ENCODE data around the gene SGSM2.

SGSM2 gene

GRCh38 chr17:2369039-2369438 lies 31.7 kb downstream of the SGSM2 start:
- DNase-seq, result no peak

GRCh38 chr17:2369551-2370210 lies 32.4 kb downstream of the SGSM2 start:
- no peak for DNase-seq

- no peak for DNase-seq
These were observed 32.9 kb downstream of the SGSM2 start for GRCh38 chr17:2370211-2370589.

GRCh38 chr17:2371183-2372130 lies 34.2 kb downstream of the SGSM2 start:
- DNase-seq, result no peak

GRCh38 chr17:2372180-2372579 lies 34.9 kb downstream of the SGSM2 start:
- no peak for DNase-seq

GRCh38 chr17:2372681-2373080 lies 35.4 kb downstream of the SGSM2 start:
- DNase-seq, result no peak

GRCh38 chr17:2373179-2373578 lies 35.9 kb downstream of the SGSM2 start:
- DNase-seq, result no peak

- no peak for DNase-seq
These were observed 37.4 kb downstream of the SGSM2 start for GRCh38 chr17:2374549-2375285.

GRCh38 chr17:2375406-2375805 lies 38.1 kb downstream of the SGSM2 start:
- no peak for DNase-seq

- no peak for DNase-seq
These were observed 38.8 kb downstream of the SGSM2 start for GRCh38 chr17:2376107-2376506.

GRCh38 chr17:2377659-2378058 lies 40.4 kb downstream of the SGSM2 start:
- no peak for DNase-seq

- DNase-seq, result no peak
These were observed 41.6 kb downstream of the SGSM2 start for GRCh38 chr17:2378905-2379304.

GRCh38 chr17:2379489-2380225 lies 42.4 kb downstream of the SGSM2 start:
- no peak for DNase-seq

- DNase-seq, result no peak
These were observed 43.1 kb downstream of the SGSM2 start for GRCh38 chr17:2380226-2380922.

- no peak for DNase-seq
These were observed 43.8 kb downstream of the SGSM2 start for GRCh38 chr17:2380950-2381649.

- no peak for DNase-seq
These were observed 46.4 kb downstream of the SGSM2 start for GRCh38 chr17:2383628-2384167.

- DNase-seq, result no peak
These were observed 47.3 kb downstream of the SGSM2 start for GRCh38 chr17:2384439-2385127.

GRCh38 chr17:2385240-2386210 lies 48.2 kb downstream of the SGSM2 start:
- no peak for DNase-seq

GRCh38 chr17:2386400-2387085 lies 49.2 kb downstream of the SGSM2 start:
- no peak for DNase-seq
